COLO668 (cell line): ENCODE data around the gene RPL13.

ENCODE experiments used
- DNase-seq: peaks from one replicate; lab custom pipeline; 2025; ENCODE audit not compliant: unreplicated experiment; lab: John Stamatoyannopoulos, UW

The RPL13 gene

DNA sequence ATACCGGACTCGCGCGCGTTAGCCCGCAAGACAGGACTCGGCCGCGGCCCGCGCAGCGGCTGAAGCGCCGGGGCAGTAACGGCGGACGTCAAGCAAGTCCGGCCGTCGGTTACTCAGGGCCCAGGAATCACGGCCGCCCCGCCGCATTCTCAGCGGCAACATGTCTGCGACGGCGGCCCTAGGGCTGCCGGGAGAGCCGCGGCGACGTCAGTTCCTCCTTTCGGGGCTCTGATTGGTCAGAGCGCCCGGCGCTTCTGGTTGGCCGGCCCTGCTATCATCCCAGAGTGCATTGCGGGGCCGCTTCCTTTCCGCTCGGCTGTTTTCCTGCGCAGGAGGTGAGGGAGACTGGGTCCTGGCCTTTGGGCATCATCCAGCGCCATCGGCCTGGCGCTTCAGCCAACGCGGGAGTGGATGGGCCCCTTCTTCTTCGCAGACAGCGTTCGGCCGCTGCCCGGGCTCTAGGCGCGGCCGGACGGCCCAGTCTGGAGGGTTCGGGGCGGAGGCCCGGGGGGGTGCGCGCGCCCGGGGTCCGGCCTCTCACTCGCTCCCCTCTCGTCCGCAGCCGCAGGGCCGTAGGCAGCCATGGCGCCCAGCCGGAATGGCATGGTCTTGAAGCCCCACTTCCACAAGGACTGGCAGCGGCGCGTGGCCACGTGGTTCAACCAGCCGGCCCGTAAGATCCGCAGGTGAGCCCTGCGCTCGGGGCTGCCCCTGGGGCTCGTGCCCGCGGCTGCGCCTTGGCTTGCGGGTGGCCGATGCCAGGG is at the start of gene RPL13:
TSS of gene RPL13 (plus strand) at position 305 of the 764 bp plus-strand sequence. CDS start at position 583, 278 bp downstream.
- DNase-seq, result peak; percentile 97

DNA sequence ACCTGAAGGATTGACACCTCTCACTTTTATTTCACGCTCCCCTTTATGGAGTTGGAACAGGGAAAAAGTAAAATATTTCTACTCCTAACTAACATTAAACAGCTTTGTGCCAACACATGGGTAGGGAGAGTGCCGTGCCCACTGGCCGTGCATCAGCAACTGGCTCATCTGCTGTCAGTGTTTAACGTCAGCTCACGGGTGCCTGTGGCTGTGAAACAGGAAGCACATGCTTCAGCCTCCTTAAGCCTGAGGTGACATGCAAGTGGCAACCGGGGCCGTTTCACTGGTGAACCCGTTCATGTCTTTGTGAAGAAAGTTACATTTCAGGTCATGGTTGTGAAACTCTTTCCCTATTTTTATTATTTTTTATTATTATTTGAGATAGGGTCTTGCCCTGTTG is 49.1 kb upstream of the RPL13 start:
- no peak for DNase-seq

DNA sequence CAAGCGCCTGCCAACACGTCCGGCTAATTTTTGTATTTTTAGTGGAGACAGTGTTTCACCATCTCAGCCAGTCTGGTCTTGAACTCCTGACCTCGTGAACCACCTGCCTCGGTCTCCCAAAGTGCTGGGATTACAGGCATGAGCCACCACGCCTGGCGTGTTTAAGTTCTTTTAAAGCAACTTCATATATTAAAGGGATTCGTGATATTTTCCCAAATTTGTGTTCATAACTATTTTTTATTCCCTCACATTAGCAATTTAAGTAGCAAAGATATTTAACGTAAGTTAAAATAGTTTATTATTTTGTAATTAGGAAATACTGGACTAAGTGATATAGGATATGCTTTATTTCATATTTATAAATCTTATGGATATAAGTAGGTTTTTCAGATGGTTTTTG is 48.0 kb upstream of the RPL13 start:
- DNase-seq, result no peak

DNA sequence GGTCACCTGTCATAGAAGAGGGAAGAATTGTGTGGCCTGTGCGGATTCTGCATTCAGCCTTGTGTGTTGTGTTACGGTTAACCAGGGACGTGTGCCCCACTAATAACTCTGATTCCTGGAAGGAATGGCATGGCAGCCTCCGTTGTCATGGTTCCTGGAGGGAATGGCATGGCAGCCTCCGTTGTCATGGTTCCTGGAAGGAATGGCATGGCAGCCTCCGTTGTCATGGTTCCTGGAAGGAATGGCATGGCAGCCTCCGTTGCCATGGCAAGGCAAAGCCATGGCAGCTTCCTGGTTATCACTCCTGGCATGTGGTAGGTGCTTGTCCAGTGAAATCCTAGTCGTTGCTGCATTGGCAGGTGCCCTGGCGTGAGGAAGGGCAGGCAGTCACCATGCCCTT is 43.4 kb upstream of the RPL13 start:
- DNase-seq, result no peak

DNA sequence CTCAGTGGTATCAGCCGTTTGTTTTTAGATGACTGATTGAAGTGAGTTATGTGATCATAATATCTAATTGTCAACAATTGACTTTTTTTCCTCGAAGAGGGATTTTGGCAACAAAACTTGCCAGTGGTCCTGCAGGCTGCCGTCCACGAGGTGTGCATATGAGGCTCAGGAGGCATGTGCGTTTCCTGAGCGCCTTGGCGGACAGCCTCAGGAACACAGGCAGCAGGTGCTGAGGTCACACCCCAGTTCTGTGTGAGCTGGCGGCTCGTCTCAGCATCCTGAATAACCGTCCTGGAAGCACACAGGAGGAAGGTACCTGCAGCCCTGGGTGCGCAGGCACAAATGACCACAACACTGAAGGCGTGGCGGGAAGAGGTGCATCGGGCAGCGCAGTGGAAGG is 40.6 kb upstream of the RPL13 start:
- no peak for DNase-seq

DNA sequence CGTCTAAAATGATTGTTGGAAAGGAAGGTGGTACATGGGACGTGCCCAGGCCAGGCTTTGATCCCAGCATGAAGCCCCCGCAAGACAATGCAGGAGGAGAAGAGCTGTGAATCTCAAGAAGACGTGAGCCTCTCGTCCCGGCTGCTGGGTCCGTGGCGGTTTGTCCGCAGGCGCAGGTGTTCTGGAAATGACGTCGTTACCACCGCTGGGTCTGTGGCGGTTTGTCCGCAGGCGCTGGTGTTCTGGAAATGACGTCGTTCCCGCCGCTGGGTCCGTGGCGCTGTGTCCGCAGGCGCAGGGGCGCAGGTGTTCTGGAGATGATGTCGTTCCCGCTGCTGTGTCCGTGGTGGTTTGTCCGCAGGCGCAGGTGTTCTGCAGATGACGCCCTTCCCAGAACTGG is 38.2 kb upstream of the RPL13 start:
- DNase-seq, result no peak

DNA sequence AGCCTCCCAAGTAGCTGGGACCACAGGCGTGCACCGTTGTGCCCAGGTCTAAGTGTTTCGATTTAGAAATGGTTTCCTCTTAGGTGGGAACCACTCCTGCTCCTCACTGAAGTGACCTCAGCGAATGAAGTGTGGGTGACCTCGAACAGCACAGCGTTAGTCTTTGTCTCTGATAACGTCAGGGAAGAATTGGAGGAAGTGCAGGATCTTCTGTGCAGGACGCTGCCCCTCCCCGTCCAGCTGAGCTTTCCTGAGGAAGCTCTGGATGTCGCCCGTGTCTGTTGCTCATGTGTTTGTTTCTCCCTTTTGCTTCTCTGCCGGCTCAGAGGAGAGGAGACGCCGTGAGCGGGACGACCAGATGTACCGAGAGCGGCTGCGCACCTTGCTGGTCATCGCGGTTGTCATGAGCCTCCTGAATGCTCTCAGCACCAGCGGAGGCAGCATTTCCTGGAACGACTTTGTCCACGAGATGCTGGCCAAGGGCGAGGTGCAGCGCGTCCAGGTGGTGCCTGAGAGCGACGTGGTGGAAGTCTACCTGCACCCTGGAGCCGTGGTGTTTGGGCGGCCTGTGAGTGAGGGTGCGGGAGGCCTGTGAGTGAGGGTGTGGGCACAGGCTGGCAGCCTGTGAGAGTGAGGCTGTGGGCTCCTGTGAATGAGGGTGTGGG is 36.7 kb upstream of the RPL13 start:
- no peak for DNase-seq

DNA sequence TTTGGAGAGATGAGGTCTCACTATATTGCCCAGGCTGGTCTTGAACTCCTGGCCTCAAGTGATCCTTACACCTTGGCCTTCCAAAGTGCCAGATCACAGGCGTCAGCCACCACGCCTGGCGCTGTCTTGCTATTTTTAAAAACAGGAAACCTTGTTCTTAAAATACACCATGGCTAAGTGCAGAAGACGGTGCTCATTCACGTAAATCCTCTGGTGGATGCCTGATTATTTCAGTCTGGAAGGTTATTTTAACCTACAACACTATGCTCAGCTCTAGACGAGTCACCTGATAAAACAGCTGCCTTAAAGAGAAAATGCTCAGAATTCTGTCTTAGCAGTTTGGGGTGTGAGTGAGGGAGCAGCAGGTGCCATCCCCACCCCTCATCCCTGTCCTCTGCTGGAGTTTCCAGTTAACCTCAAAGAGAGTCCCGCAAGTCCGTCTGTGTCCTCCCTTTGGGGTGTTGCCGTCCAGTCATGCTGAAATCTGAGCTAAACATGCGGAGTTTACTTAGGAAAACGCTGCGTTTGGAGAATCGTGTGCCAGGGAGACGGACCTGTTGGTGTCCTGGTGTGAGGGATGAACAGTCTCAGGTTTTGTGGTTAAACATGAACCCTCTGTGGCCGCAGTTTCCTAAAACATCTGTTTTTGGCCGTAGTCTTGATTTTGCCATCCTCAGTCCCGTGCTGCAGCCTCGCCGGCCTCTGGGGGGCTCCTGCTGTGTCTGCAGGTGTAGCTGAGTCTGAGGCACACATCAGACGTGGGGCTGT is 35.2 kb upstream of the RPL13 start:
- no peak for DNase-seq

DNA sequence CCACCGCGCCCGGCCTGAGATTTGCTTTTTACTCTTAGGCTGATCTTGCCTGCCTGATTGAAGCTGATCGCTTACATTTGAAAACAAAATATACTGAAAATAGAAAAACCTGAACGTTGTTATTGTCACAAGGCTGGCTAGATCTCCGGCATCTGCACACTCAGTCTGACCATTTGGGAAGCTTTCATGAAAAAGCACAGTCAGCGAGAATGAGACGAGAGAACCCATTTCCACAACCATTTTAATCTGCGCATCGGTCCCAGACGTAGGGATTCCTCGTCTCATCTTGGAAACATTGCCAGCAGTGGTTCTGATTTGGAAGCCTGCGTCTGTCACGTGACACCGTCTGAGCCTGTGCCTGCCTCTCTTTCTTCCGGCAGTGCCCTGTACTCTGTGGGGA is 31.4 kb upstream of the RPL13 start:
- no peak for DNase-seq

DNA sequence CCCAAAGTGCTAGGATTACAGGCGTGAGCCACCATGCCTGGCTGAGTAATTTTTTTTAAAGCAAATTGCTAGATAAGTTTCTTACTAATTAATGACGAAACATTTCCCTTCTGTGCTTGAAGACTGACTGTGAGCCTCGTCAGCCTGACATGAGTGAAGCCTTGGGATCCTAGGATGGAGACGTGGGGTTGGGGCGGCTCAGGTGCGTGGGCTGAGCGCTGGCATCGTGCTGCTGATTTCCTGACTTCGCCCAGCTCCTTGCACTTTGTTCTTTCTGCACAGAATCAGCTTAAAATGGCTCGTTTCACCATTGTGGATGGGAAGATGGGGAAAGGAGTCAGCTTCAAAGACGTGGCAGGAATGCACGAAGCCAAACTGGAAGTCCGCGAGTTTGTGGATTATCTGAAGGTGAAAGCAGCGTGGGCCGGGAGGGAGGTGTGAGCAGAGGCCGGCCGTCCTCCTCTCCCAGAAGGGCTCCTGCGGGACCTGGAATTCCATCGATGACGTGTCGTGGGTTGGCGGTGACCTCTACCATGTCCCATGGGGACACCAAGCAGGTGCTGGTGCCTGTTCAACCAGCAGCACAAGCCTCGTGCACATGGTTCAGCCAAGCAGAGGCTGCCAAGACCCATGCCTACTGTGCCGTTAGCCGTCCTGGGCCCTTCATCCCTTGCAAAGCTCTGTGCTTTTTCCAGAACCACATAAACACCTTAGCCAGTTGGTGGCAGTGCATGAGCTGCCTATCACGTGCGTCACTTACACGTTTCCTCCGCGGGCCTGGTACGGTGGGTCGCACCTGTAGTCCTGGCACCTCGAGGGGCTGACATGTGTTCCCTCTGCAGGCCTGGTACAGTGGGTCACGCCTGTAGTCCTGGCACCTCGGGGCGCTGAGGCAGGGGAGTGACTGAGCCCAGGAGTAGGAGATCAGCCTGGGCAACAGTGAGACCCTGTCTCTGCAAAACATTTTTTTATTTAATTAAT is 29.8 kb upstream of the RPL13 start:
- no peak for DNase-seq

DNA sequence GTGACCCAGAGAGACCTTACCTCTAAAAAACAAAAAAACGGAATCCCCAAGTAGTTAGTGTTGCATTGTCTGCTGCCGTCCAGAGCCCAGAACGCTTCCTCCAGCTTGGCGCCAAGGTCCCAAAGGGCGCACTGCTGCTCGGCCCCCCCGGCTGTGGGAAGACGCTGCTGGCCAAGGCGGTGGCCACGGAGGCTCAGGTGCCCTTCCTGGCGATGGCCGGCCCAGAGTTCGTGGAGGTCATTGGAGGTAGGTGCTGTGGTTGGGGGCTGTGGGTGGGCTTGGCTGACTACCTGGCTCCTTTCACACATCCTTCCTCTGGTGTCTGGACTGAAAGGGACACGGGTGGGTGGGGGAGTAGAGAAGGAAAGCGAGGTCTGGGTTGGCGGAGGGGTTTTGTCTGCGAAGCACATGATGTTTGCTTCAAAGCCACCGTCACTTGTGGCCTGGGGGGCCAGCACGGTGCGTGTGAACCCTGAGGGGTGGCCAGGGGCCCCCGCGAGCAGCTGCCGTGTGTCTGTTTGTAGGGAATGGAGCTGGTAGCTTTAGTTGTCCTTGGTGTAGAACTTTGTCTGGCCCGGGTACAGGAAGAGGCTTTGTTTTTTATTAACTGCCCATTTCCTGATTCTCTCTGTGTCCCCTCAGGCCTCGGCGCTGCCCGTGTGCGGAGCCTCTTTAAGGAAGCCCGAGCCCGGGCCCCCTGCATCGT is 28.5 kb upstream of the RPL13 start:
- DNase-seq, result no peak

DNA sequence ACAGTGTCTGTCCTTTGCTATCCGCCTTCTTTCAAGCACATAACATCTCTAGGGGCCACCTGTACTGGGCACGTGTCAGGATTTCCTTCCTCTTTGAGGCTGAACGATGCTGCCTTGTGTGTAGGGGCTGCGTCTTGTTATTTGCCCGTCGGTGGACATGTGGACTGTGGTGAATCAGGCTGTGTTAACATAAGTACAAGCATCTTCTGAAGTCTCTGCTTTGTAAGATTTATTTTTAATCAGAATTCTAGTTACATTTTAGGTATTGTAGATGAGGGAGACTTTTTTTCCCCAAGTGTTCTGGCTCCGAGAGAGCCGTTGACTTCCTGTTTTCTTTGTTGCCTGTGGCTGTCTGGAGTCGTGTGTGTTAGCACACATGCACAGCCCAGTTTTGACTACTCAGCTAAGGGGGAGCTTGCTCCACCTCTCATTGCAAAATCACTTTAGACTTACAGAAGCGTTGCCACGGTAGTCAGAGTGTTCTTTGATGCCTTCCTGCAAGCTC is 26.2 kb upstream of the RPL13 start:
- no peak for DNase-seq

DNA sequence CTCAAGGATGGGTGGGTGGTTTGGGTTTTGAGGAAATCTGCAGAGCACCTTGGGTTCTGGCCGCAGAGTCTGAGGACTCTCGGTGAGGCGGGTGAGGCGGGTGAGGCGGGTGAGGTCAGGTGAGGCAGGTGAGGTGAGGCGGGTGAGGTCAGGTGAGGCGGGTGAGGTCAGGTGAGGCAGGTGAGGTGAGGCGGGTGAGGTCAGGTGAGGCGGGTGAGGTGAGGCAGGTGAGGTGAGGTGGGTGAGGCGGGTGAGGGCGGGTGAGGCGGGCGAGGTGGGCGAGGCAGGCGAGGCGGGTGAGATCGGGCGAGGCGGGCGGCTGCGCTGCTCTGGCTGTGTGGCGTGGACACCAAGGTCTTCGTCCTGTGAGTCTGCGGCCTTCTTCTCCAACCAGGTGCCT is 24.1 kb upstream of the RPL13 start:
- DNase-seq, result no peak

DNA sequence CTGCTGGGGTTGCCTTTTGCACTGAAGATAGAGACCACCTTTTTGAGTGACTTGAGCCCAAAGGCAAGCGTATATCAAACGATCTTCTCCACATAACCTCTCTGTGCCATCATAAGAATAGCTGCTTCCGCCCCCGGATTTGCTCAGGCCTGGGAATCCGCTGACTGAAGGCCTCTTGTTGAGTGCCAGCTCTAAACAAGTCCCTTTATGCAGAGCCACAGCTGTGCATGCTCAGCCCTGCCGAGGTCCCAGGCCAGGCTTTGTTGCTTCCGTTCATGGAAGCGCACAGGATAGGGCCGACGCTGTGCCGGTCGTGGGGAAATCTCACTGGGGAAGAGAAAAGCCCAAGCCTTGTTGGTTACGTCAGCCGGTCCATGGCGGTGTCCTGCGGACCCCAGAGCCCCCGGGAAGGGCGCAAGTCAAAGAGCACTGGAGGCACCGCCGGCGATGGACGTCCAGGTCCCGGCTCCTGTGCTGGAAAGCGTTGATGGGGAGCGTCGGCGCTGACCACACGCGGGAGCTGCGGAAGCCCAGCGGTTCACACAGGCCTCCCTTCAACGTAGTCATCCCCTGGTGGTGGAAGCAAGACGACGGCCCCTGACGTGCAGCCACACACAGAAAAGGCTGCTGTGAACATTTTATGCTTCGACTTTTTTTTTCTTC is 23.5 kb upstream of the RPL13 start:
- DNase-seq, result no peak

DNA sequence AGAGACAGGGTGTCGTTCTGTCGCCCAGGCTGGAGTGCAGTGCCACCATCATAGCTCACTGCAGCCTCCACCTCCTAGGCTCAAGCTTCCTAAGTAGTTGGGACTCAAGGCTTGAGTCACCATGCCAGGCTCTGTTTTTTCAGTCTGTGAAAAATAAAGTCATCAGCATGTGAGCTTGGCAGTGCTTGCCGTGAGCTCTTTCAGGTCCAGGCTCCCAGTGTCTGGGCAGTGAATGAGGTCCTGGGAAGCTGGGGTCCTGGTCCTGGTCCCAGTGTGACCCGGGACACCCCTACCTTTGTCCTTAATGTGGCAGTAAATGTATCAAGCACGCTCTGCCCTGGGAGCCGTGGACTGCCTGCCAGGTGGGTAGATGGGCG is 22.9 kb upstream of the RPL13 start:
- no peak for DNase-seq

DNA sequence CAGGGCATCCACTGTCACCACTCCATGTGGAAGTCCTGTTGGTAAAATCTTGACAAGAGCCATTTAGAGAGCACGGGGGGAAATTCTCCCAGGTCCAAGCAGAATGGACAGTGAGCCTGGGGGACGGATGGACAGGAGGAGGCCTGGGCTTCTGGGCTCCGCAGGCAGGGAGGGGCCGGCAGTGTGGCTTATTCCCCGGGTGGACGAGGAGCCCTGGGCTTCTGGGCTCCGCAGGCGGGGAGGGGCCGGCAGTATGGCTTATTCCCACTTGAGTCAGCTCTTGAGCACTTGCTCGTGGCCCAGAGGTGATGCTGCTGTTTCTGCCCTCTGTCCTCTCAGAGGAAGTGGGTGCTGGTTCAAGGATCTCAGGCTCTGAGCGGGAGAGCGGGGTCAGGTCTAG is 22.2 kb upstream of the RPL13 start:
- no peak for DNase-seq

DNA sequence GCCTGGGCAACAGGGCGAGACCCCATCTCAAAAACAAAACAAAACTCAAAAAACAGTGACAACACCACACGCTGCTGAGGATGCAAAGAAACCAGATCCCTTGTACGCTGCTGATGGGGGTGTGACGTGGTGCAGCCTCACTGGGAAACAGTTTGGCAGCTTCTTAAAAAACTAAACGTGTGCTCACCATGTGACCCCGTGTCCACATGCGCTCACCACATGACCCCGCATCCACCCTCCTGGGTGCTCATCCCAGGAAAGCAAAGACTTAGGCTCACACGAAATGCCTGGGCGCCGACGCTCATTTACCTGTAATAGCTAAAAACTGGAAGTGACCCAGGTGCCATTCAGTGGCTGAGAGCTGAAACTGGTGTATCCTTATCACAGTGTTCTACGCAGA is 19.9 kb upstream of the RPL13 start:
- no peak for DNase-seq

DNA sequence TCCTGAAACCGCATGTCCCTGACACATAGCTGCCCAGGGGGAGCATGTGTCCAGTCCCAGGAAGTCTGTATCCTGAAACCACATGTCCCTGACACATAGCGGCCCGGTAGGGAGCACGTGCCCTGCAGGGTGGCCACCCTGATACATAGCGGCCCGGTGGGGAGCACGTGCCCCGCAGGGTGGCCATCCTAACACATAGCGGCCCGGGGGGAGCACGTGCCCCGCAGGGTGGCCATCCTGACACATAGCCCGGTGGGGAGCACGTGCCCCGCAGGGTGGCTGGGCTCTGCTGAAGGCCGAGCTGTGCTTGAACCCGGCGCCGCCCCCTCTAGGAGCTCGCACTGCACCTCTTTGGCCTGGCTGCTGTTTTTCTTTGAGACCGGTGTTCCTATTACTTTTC is 18.7 kb upstream of the RPL13 start:
- DNase-seq, result no peak

DNA sequence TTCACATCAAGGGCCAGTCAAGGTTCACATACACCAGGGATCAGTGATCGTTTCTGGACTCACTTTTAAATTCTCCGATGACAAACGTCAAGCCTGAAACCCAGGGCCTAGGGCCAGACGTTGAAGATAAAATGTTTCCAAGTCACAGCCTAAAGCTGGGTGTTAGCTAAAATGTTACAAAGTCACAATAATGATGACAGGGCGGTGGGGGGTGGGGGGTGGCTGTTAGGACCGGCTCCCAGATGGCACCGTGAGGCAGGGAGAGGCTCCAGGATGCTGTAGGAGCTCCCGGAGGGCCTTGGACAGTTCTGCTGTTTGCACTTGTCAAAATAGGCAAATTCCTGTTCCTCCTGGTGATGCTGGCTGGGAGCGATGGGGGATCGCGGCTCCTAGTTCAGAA is 16.4 kb upstream of the RPL13 start:
- DNase-seq, result no peak

DNA sequence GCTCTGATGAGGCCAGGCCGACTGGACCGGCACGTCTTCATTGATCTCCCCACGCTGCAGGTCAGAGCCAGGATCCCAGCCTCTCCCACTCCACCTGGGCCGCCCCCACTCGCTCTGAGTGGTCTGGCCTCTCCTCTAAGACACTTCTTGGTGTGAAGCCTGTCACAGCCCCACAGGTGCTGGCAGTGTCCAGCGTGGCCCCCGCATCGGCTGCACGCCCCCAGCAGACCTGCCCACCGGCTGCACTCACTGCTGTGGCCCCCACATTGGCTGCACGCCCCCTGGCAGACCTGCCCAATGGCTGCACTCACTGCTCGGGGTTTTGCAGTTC is 15.8 kb upstream of the RPL13 start:
- DNase-seq, result no peak
